IMR-90 (cell line): ENCODE measurements around the gene CLASP1. TPM values are rescaled to one million over a fixed set of nuclear protein-coding genes. Genes with fewer than 3 reads are reported as not detected.

Experiments
- ATAC-seq: fragments of 200-7000 bp; cut with Tn5 transposase; 2 replicates; pipeline ENCODE4 v1.9.1; 2020; ENCODE audit warnings: low read depth, mild to moderate bottlenecking, moderate library complexity
- BruUV-seq: library from RNA; stranded (reverse); fragments of 400-500 nt; replicated peaks from 2 replicates; lab custom pipeline; 2021; lab: Mats Ljungman, UMichigan
- CTCF ChIA-PET: fragments of 300-600 bp; formaldehyde crosslinking; extraction: SDS; loops from one replicate; lab custom pipeline; 2021; ENCODE audit warnings: antibody characterized with exemption; lab: Yijun Ruan, JAX
- POLR2A ChIA-PET: fragments of 300-600 bp; sonication (Branson Sonifier 250); formaldehyde crosslinking; loops from one replicate; lab custom pipeline; 2022; ENCODE audit warnings: antibody characterized with exemption; ENCODE audit not compliant: unreplicated experiment; lab: Charles Lee
- DNase-seq: peaks from one replicate; pipeline ENCODE4 v3.0.0; 2013
- H2AFZ ChIP-seq: replicated peaks from 2 replicates; pipeline ENCODE3; 2013; ENCODE audit warnings: low read length, mild to moderate bottlenecking; ENCODE audit not compliant: poor library complexity
- H2AK5ac ChIP-seq: 2 replicates; pipeline ENCODE4 v1.6.1; 2013; ENCODE audit warnings: low read depth, low read length, inconsistent platforms
- H2AK9ac ChIP-seq: replicated peaks from 2 replicates; pipeline ENCODE3; 2013; ENCODE audit warnings: mild to moderate bottlenecking, low read depth, low read length, moderate library complexity; ENCODE audit not compliant: poor library complexity
- H2BK120ac ChIP-seq: 2 replicates; pipeline ENCODE4 v1.6.1; 2013; ENCODE audit warnings: low read depth, low read length, inconsistent platforms
- H2BK15ac ChIP-seq: 3 replicates; pipeline ENCODE4 v1.6.1; 2013; ENCODE audit warnings: low read depth, low read length, inconsistent platforms
- H2BK20ac ChIP-seq: 2 replicates; pipeline ENCODE4 v1.6.1; 2013; ENCODE audit warnings: low read depth, mild to moderate bottlenecking, inconsistent platforms, low read length, moderate library complexity
- H2BK5ac ChIP-seq: 2 replicates; pipeline ENCODE4 v1.6.1; 2013; ENCODE audit warnings: mild to moderate bottlenecking, low read depth, low read length, inconsistent platforms; ENCODE audit not compliant: poor library complexity, severe bottlenecking
- H3K14ac ChIP-seq: replicated peaks from 2 replicates; pipeline ENCODE4 v1.6.1; 2013; ENCODE audit warnings: low read depth, low read length, inconsistent platforms
- H3K18ac ChIP-seq: 2 replicates; pipeline ENCODE4 v1.6.1; 2013; ENCODE audit warnings: low read depth, low read length, control low read depth
- H3K23ac ChIP-seq: 2 replicates; pipeline ENCODE4 v1.6.1; 2013; ENCODE audit warnings: low read depth, low read length, inconsistent platforms
- H3K27ac ChIP-seq: 2 replicates; pipeline ENCODE4 v1.5.1; 2013; ENCODE audit warnings: mild to moderate bottlenecking, control low read depth, low read length; ENCODE audit not compliant: insufficient read depth
- H3K27me3 ChIP-seq: 2 replicates; pipeline ENCODE4 v1.6.1; 2013; ENCODE audit warnings: low read length; ENCODE audit not compliant: control insufficient read depth, insufficient read depth
- H3K36me3 ChIP-seq: 2 replicates; pipeline ENCODE4 v1.6.1; 2013; ENCODE audit warnings: low read length, mixed read lengths; ENCODE audit not compliant: control insufficient read depth, insufficient read depth
- H3K4ac ChIP-seq: 2 replicates; pipeline ENCODE4 v1.6.1; 2013; ENCODE audit warnings: low read depth, low read length, inconsistent platforms
- H3K4me1 ChIP-seq: 2 replicates; pipeline ENCODE4 v1.6.1; 2013; ENCODE audit warnings: low read length, mixed read lengths; ENCODE audit not compliant: control insufficient read depth, insufficient read depth
- H3K4me2 ChIP-seq: 2 replicates; pipeline ENCODE4 v1.6.1; 2013; ENCODE audit warnings: low read depth, mild to moderate bottlenecking, control low read depth, low read length, moderate library complexity
- H3K4me3 ChIP-seq: 2 replicates; pipeline ENCODE4 v1.5.1; 2013; ENCODE audit warnings: low read depth, mild to moderate bottlenecking, control low read depth, low read length, moderate library complexity; ENCODE audit not compliant: insufficient read depth
- H3K56ac ChIP-seq: 2 replicates; pipeline ENCODE4 v1.6.1; 2013; ENCODE audit warnings: low read length, inconsistent platforms; ENCODE audit not compliant: insufficient read depth; ENCODE audit errors: extremely low read depth
- H3K79me1 ChIP-seq, 2 experiments: 2 replicates each; pipeline ENCODE4 v1.6.1; 2013; ENCODE audit warnings: low read length in 2 of 2, inconsistent platforms in 1 of 2, low read depth in 1 of 2
- H3K9ac ChIP-seq: 2 replicates; pipeline ENCODE4 v1.6.1; 2013; ENCODE audit warnings: low read depth, low read length, control low read depth
- H3K9me1 ChIP-seq: 2 replicates; pipeline ENCODE4 v1.6.1; 2013; ENCODE audit warnings: low read length, inconsistent platforms; ENCODE audit not compliant: insufficient read depth
- H3K9me3 ChIP-seq: 2 replicates; pipeline ENCODE4 v1.6.1; 2013; ENCODE audit warnings: low read length; ENCODE audit not compliant: control insufficient read depth, insufficient read depth
- H4K20me1 ChIP-seq: 2 replicates; pipeline ENCODE4 v1.6.1; 2013; ENCODE audit warnings: low read length, inconsistent platforms; ENCODE audit not compliant: insufficient read depth
- H4K5ac ChIP-seq: 2 replicates; pipeline ENCODE4 v1.6.1; 2013; ENCODE audit warnings: mild to moderate bottlenecking, low read depth, low read length, control low read depth
- H4K8ac ChIP-seq, 2 experiments: 2 replicates each; pipeline ENCODE4 v1.6.1; 2013; ENCODE audit warnings: low read depth in 2 of 2, low read length in 2 of 2, control low read depth in 1 of 2, inconsistent platforms in 1 of 2
- H4K91ac ChIP-seq: 2 replicates; pipeline ENCODE4 v1.6.1; 2013; ENCODE audit warnings: low read depth, low read length, inconsistent platforms; ENCODE audit not compliant: insufficient read depth
- BHLHE40 ChIP-seq: fragments of 150-350 bp; IDR thresholded peaks from 2 replicates; pipeline ENCODE4 v1.6.1; 2016; ENCODE audit warnings: mild to moderate bottlenecking, low read depth, low read length
- CHD1 ChIP-seq: IDR thresholded peaks from 2 replicates; pipeline ENCODE4 v1.6.1; 2012; ENCODE audit warnings: low read depth, low read length, improper control_type of control experiment
- FOS ChIP-seq: fragments of 150-350 bp; IDR thresholded peaks from 2 replicates; pipeline ENCODE4 v1.6.1; 2016; ENCODE audit warnings: low read depth, low read length
- MAFK ChIP-seq: IDR thresholded peaks from 2 replicates; pipeline ENCODE4 v1.6.1; 2012; ENCODE audit warnings: low read depth, low read length, improper control_type of control experiment
- MAZ ChIP-seq: IDR thresholded peaks from 2 replicates; pipeline ENCODE4 v1.6.1; 2012; ENCODE audit warnings: low read depth, mild to moderate bottlenecking, low read length, improper control_type of control experiment, moderate library complexity, borderline replicate concordance
- MXI1 ChIP-seq: IDR thresholded peaks from 2 replicates; pipeline ENCODE4 v1.6.1; 2012; ENCODE audit warnings: low read depth, mild to moderate bottlenecking, low read length, moderate library complexity, borderline replicate concordance
- NFE2L2 ChIP-seq: fragments of 150-350 bp; IDR thresholded peaks from 2 replicates; pipeline ENCODE4 v1.6.1; 2016; ENCODE audit warnings: low read depth, mild to moderate bottlenecking, low read length
- POLR2A ChIP-seq: IDR thresholded peaks from 2 replicates; pipeline ENCODE4 v1.6.1; 2012; ENCODE audit warnings: mild to moderate bottlenecking, low read depth, low read length
- RAD21 ChIP-seq: IDR thresholded peaks from 2 replicates; pipeline ENCODE4 v1.6.1; 2012; ENCODE audit warnings: low read length, improper control_type of control experiment
- RCOR1 ChIP-seq: IDR thresholded peaks from 2 replicates; pipeline ENCODE4 v1.6.1; 2012; ENCODE audit warnings: mild to moderate bottlenecking, low read length, improper control_type of control experiment; ENCODE audit not compliant: insufficient replicate concordance
- RFX5 ChIP-seq: IDR thresholded peaks from 2 replicates; pipeline ENCODE4 v1.8.0; 2012; ENCODE audit warnings: low read depth, mild to moderate bottlenecking, low read length, moderate library complexity
- SMC3 ChIP-seq: fragments of 150-350 bp; IDR thresholded peaks from 2 replicates; pipeline ENCODE4 v1.6.1; 2016; ENCODE audit warnings: low read depth, mild to moderate bottlenecking, antibody characterized with exemption, low read length, moderate library complexity
- WGBS, 2 experiments: methylation state at CpG; one replicate each; pipeline versions ENCODE4 v1.1.5 to v1.1.7; 2013; ENCODE audit warnings: missing lambda C conversion rate in 2 of 2; ENCODE audit not compliant: insufficient read length in 1 of 2; ENCODE audit errors: extremely low coverage in 2 of 2; 5-methylcytosine and 5-hydroxymethylcytosine counted together
- dilution Hi-C: fragments of 300-500 bp; cut with HindIII; formaldehyde crosslinking; loops from one replicate; pipeline ENCODE4 v1.14.3; 2018; ENCODE audit warnings: low sequenced_read_pairs; ENCODE audit not compliant: unreplicated experiment
- in situ Hi-C: fragments of 300-500 bp; cut with MboI; formaldehyde crosslinking; loops from 3 replicates; pipeline ENCODE4 v1.14.3; 2019; ENCODE audit warnings: low sequenced_read_pairs, inconsistent platforms, mixed read lengths
- intact Hi-C: fragments of 100-400 bp; cut with micrococcal nuclease; formaldehyde crosslinking; loops from 2 replicates; pipeline ENCODE4 v1.10.0; 2022
- polyA plus RNA-seq, 3 experiments: library from polyadenylated mRNA; depleted of rRNA; stranded (reverse); fragments of >200 nt; gene quantifications; 2 replicates each; pipeline ENCODE4 v1.2.3, GENCODE V29; 2012; ENCODE audit warnings: low replicate concordance in 1 of 3
- total RNA-seq: library from RNA; depleted of rRNA; stranded (reverse); fragments of >200 nt; gene quantifications from 2 replicates; pipeline ENCODE4 v1.2.3, GENCODE V29; 2012
- TF ChIP-seq, protein P1 (sequence below): conservative IDR thresholded peaks from 2 replicates; pipeline ENCODE4 v1.5.1; 2012; ENCODE audit warnings: mild to moderate bottlenecking, low read depth, low read length, improper control_type of control experiment
- TF ChIP-seq, protein P2 (sequence below): fragments of 150-350 bp; IDR thresholded peaks from 2 replicates; pipeline ENCODE4 v1.6.1; 2017; ENCODE audit warnings: mild to moderate bottlenecking, antibody characterized with exemption, low read length, low read depth
- TF ChIP-seq, protein P3 (sequence below): fragments of 150-350 bp; IDR thresholded peaks from 2 replicates; pipeline ENCODE4 v1.6.1; 2016; ENCODE audit warnings: low read depth, mild to moderate bottlenecking, low read length, moderate library complexity, borderline replicate concordance

Gene CLASP1
- total and polyA plus RNA-seq, 2 of the 4 experiments (the other 2 are of a cell fraction), result 12.3 to 33.7 TPM

DNA sequence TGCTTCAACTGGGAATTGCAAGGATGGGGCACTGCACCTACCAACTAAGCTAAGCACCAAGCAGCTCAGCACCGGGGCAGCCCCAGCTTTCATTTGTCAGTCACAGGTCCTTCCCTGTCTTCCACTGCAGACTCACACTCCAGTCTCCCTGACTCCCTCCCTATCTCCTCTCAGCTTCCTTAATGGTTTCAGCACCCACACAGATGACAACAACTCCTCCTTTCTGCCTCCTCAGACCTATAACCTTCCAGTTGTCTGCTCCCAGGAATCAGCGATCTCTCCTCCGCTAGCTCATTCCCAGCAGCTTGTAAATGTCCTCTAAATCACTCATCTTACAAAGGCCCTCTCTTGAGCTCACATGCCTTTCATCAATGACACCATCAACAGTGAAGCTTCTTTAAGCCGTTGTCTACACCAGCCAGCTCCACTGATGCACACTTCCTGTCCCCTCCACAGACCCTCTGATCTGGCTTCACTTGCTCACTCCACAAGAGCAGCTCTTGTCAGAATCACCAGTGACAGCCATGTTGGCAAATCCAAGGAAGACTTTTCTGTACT, 32.1 kb downstream of the CLASP1 start:
- intact Hi-C loops (no loop called here), dilution Hi-C loops (no loop called here), in situ Hi-C loops (no loop called here)
- no TSS peak for BruUV-seq
- H3K4me2 ChIP-seq, result no peak overlapping the region
- H2BK5ac ChIP-seq, result no peak overlapping the region
- no peak overlapping the region for H3K9ac ChIP-seq
- peak overlapping the region in 1 of 2 experiments; percentile 19; a peak in 2 of 4 replicates for H4K8ac ChIP-seq
- no peak overlapping the region for H2BK20ac ChIP-seq
- CTCF ChIA-PET, result interaction anchor here (0.6 kb wide), 1 partner anchor 162 kb away, joined by 3 read pairs; no protein-coding TSS in a partner anchor
- H3K18ac ChIP-seq, result no peak overlapping the region
- peaks cover 27% of the 10 kb centered on the region for H4K20me1 ChIP-seq
- no peak overlapping the region for H3K27ac ChIP-seq
- 37% methylated on average over 4 of the region's 4 CpGs; no CpG with 5 or more reads in 1 of the 2 experiments for WGBS, 2 experiments
- H3K23ac ChIP-seq, result peak overlapping the region; percentile 43
- H3K9me3 ChIP-seq, result no peaks in the 10 kb centered on the region
- no peaks in the 10 kb centered on the region for H3K27me3 ChIP-seq
- H3K56ac ChIP-seq, result no peak overlapping the region
- ATAC-seq, result peak; percentile 69
- no peak overlapping the region for H4K91ac ChIP-seq
- DNase-seq, result peak; percentile 44
- H3K9me1 ChIP-seq, result peaks cover 14% of the 10 kb centered on the region
- POLR2A ChIA-PET, result no interaction called here
- TF ChIP-seq NFE2L2 (no peak), FOS (no peak), RFX5 (no peak), CHD1 (no peak), RCOR1 (no peak), SMC3 (no peak), MXI1 (no peak), BHLHE40 (no peak), MAZ (no peak), MAFK (no peak), RAD21 (no peak), POLR2A (no peak)
- TF ChIP-seq, protein P1, sequence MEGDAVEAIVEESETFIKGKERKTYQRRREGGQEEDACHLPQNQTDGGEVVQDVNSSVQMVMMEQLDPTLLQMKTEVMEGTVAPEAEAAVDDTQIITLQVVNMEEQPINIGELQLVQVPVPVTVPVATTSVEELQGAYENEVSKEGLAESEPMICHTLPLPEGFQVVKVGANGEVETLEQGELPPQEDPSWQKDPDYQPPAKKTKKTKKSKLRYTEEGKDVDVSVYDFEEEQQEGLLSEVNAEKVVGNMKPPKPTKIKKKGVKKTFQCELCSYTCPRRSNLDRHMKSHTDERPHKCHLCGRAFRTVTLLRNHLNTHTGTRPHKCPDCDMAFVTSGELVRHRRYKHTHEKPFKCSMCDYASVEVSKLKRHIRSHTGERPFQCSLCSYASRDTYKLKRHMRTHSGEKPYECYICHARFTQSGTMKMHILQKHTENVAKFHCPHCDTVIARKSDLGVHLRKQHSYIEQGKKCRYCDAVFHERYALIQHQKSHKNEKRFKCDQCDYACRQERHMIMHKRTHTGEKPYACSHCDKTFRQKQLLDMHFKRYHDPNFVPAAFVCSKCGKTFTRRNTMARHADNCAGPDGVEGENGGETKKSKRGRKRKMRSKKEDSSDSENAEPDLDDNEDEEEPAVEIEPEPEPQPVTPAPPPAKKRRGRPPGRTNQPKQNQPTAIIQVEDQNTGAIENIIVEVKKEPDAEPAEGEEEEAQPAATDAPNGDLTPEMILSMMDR, result no peak
- TF ChIP-seq, protein P2, sequence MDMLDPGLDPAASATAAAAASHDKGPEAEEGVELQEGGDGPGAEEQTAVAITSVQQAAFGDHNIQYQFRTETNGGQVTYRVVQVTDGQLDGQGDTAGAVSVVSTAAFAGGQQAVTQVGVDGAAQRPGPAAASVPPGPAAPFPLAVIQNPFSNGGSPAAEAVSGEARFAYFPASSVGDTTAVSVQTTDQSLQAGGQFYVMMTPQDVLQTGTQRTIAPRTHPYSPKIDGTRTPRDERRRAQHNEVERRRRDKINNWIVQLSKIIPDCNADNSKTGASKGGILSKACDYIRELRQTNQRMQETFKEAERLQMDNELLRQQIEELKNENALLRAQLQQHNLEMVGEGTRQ, result no peak
- TF ChIP-seq, protein P3, sequence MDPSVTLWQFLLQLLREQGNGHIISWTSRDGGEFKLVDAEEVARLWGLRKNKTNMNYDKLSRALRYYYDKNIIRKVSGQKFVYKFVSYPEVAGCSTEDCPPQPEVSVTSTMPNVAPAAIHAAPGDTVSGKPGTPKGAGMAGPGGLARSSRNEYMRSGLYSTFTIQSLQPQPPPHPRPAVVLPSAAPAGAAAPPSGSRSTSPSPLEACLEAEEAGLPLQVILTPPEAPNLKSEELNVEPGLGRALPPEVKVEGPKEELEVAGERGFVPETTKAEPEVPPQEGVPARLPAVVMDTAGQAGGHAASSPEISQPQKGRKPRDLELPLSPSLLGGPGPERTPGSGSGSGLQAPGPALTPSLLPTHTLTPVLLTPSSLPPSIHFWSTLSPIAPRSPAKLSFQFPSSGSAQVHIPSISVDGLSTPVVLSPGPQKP, result no peak
- peak overlapping the region; percentile 89 for H3K14ac ChIP-seq
- no peak overlapping the region for H2AK9ac ChIP-seq
- no peak overlapping the region; the same call in 1 of the 2 replicates for H2AK5ac ChIP-seq
- H2AFZ ChIP-seq, result no peak overlapping the region
- 0 out of 2 replicates have a peak overlapping the region, but pooled peaks have one; percentile 19 for H3K4ac ChIP-seq
- H3K4me1 ChIP-seq, result 0 out of 2 replicates have a peak, but pooled peaks cover 2% of the 10 kb centered on the region
- H4K5ac ChIP-seq, result no peak overlapping the region
- H2BK15ac ChIP-seq, result no peak overlapping the region
- no peak overlapping the region for H2BK120ac ChIP-seq
- H3K79me1 ChIP-seq, result peaks cover 36 to 66% of the 10 kb centered on the region in 2 experiments
- H3K36me3 ChIP-seq, result peaks cover 5% of the 10 kb centered on the region
- H3K4me3 ChIP-seq, result no peak overlapping the region
